ENCODE measurements around the gene TEX22.

Gene TEX22

DNA sequence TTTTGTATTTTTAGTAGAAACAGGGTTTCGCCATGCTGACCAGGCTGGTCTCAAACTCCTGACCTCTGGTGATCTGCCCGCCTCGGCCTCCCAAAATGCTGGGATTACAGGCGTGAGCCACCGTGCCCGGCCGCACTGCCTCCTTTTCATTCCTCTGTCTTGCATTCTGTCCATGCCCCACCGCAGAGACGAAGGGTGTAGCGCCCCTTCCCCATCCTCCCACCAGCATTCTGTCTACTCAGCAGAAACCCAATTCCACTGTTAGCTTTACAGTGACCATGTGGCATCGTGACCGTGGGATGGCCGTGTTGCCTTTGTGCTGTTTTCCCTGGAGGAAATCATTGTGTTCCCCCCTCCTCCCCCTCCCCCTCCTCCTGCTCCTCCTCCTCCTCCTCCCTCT, 10.3 kb downstream of the TEX22 start:
- no peak for DNase-seq
- intact Hi-C loops (cut with DNase I; ENCODE audit: low total_unique reads): no loop called here
- peaks cover 2 to 12% (median 3%) of the 10 kb centered on the region in 3 donors for H3K9me3 ChIP-seq

DNA sequence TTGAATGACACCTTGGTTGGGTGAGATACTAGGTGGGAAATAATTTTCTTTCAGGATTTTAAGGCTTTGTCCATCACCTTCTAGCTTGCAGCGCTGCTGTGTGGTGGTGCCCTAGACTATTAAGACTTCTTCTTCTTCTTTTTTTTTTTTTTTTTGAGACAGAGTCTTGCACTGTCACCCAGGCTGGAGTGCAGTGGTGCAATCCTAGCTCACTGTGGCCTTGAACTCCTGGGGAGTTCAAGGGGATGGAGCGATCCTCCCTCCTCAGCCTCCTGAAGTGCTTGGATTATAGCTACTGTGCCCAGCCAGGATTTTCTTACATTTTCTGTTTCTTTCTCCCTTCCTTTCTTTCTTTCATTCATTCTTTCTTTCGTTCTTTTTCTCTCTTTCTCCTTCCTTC, 11.0 kb downstream of the TEX22 start:
- Histone ChIP-seq H3K27ac (no peak overlapping the region), H3K27me3 (peaks cover 0 to 37% of the 10 kb centered on the region in 2 donors), H3K4me3 (no peak overlapping the region), H3K4me1 (peaks cover 0 to 13% (median 12%) of the 10 kb centered on the region in 4 donors), H3K9me3 (peaks cover 0 to 4% (median 3%) of the 10 kb centered on the region in 3 donors), H3K36me3 (no peaks in the 10 kb centered on the region)
- intact Hi-C loops (cut with DNase I; ENCODE audit: low total_unique reads): no loop called here
- TF ChIP-seq, protein P1, sequence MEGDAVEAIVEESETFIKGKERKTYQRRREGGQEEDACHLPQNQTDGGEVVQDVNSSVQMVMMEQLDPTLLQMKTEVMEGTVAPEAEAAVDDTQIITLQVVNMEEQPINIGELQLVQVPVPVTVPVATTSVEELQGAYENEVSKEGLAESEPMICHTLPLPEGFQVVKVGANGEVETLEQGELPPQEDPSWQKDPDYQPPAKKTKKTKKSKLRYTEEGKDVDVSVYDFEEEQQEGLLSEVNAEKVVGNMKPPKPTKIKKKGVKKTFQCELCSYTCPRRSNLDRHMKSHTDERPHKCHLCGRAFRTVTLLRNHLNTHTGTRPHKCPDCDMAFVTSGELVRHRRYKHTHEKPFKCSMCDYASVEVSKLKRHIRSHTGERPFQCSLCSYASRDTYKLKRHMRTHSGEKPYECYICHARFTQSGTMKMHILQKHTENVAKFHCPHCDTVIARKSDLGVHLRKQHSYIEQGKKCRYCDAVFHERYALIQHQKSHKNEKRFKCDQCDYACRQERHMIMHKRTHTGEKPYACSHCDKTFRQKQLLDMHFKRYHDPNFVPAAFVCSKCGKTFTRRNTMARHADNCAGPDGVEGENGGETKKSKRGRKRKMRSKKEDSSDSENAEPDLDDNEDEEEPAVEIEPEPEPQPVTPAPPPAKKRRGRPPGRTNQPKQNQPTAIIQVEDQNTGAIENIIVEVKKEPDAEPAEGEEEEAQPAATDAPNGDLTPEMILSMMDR (IDR thresholded peaks at IDR 0.05): no peak
- DNase-seq: no peak

More for the DNA sequence above, 10.3 kb downstream of the TEX22 start:
- Histone ChIP-seq H3K4me1 (peaks cover 0 to 13% (median 11%) of the 10 kb centered on the region in 4 donors), H3K36me3 (no peaks in the 10 kb centered on the region), H3K4me3 (no peak overlapping the region), H3K27ac (no peak overlapping the region), H3K27me3 (peaks cover 0 to 37% of the 10 kb centered on the region in 2 donors)
- TF ChIP-seq, protein P1 (IDR thresholded peaks at IDR 0.05): no peak

DNA sequence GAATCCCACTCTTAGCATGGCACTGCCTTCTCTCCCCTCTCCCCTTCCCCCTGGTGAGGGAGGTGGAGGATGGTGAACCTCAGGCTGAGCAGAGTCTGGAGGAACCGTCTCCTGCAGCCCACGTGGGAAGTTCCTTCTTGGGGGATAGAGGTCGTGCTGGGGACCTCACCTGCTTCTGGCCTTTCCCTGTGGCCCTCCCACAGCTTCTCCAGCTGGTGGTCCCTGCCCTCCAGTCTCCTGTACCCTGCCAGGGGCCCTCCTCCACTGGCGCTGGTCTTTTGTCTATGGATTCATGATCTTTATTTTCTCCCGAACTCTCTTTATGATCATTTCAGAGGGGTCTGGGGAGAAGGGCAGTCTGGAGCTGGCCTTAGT, 12.3 kb downstream of the TEX22 start:
- Histone ChIP-seq H3K27ac (no peak overlapping the region), H3K4me1 (peaks cover 0 to 23% (median 22%) of the 10 kb centered on the region in 4 donors), H3K27me3 (peaks cover 0 to 37% of the 10 kb centered on the region in 2 donors), H3K36me3 (no peaks in the 10 kb centered on the region), H3K9me3 (no peaks in the 10 kb centered on the region), H3K4me3 (no peak overlapping the region)
- TF ChIP-seq, protein P1 (IDR thresholded peaks at IDR 0.05): no peak
- intact Hi-C loops (cut with DNase I; ENCODE audit: low total_unique reads): no loop called here
- no peak for DNase-seq

DNA sequence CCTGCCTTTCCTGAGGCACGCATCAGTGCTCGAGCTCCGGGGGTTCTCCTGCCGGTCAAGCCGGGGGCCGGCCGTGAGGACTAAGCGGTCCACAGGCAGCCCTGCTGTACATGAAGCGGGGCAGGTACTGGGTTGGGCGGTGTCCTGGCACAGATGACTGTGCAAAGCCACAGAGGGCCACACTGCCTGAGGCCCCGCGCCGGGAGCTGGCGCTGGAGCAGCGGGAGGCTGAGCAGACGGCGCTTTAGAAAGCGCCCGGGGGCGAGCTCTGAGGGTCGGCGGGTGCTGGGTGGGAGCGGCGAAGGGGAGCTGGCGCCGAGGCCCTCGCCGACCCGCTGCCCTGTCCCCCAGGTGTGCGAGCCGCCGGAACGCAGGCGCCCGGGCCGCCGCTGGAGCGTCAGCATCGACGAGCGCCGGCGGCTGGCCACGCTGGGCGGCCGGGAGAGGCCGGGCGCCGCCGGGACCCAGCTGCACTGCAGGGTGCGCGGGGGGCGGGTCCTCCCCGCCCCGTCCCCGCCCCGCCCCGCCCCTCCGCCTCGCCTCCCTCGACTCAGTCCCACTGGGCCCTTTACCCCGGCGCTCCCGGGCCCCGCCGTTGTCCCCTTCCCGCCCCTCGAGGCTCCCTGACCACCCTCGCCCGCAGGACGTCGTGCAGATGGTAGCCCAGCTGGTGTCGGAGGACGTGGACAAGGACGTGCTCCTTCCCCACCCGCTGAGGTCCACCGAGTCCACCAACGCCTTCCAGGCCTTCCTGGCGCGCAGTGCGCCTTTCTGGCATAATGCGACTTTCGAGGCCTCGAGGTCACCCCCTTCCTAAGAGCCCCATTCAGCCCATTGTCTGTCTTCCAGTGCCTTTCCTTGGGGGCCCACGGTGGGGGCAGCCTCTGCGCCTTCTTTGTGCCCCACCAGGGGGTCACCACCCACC, 12.9 kb downstream of the TEX22 start:
- intact Hi-C loops (cut with DNase I; ENCODE audit: low total_unique reads): no loop called here
- DNase-seq: no peak
- no peak overlapping the region for H3K27ac ChIP-seq
- no peaks in the 10 kb centered on the region for H3K36me3 ChIP-seq
- peaks cover 0 to 29% (median 25%) of the 10 kb centered on the region in 4 donors for H3K4me1 ChIP-seq
- H3K27me3 ChIP-seq: peaks cover 0 to 37% of the 10 kb centered on the region in 2 donors
- no peaks in the 10 kb centered on the region for H3K9me3 ChIP-seq
- H3K4me3 ChIP-seq: peak overlapping the region; percentile 17 to 37
- TF ChIP-seq, protein P1 (IDR thresholded peaks at IDR 0.05): no peak

DNA sequence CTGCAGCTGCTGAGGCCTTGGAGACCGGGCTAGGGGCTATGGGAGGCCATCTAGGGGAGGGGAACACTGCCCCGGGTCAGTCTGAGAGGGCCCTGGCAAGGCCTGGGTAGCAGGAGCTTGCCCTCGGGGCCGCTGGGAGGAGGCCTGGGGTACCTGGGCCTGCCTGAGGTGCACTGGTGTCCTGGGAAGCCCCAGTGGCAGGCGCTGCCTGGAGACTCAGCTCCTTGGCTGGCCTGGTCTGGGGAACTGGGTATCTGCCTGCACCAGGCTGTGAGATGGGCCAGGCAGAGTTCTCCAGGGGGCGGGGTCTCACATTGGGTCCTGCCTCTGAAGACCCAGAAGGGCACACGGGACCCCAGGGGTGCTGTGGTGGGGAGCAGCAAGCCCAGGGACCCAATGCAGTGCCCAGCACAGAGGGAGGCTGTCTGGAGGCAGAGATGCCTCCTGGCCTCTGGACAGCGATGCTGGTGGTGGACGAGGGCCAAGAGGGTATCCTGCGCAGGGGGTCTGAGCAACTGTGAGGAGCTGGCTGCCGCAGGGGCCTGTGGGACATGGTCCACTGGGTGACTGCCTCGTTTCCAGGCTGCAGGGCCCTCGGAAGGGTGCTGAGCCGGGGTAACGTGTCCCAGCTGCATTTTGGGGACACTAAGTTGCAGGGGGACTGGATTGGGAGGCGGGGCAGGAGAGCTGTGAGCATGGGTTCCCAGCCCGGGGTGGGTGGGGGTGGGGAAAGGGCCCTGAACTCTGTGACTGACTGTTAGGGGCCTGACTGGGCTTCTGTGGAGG, 13.8 kb downstream of the TEX22 start:
- Histone ChIP-seq H3K27me3 (peaks cover 0 to 37% of the 10 kb centered on the region in 2 donors), H3K4me3 (no peak overlapping the region), H3K9me3 (no peaks in the 10 kb centered on the region), H3K27ac (no peak overlapping the region), H3K4me1 (peaks cover 0 to 29% (median 25%) of the 10 kb centered on the region in 4 donors), H3K36me3 (no peaks in the 10 kb centered on the region)
- DNase-seq: no peak
- TF ChIP-seq, protein P1 (IDR thresholded peaks at IDR 0.05): no peak
- intact Hi-C loops (cut with DNase I; ENCODE audit: low total_unique reads): no loop called here
